Measurements from ENCODE around the gene GRIN3B. TPM values are rescaled to one million over a fixed set of nuclear protein-coding genes. Genes with fewer than 3 reads are reported as not detected.
A peak's percentile ranks its signal among the peaks of the same experiment; 100 is the strongest.

GRIN3B gene
- total and polyA plus RNA-seq, 2 of the 4 experiments (the other 2 are of a cell fraction): under 0.01 to 0.91 TPM

GRCh38 chr19:1017115-1017905 lies 17.1 kb downstream of the GRIN3B start:
- Histone ChIP-seq H2AFZ (replicated peaks; ENCODE audit: low read length, poor library complexity) (no peak overlapping the region), H3K27me3 (ENCODE audit: control insufficient read depth, insufficient read depth, low read length) (no peaks in the 10 kb centered on the region), H2BK5ac (ENCODE audit: low read depth, low read length, poor library complexity, severe bottlenecking) (peak overlapping the region; percentile 53), H4K8ac (ENCODE audit: low read depth in 2 of 2, low read length in 2 of 2) (no peak overlapping the region), H4K20me1 (ENCODE audit: insufficient read depth, low read length) (peaks cover 82% of the 10 kb centered on the region), H3K23ac (ENCODE audit: low read depth, low read length) (peak overlapping the region; percentile 13; the same call in 1 of the 2 replicates), H4K5ac (ENCODE audit: low read depth, low read length) (no peak overlapping the region), H2BK120ac (ENCODE audit: low read depth, low read length) (no peak overlapping the region), H3K14ac (replicated peaks; ENCODE audit: low read depth, low read length) (0 out of 2 replicates have a peak overlapping the region, but pooled peaks have one; percentile 9), H3K9me3 (ENCODE audit: control insufficient read depth, insufficient read depth, low read length) (no peaks in the 10 kb centered on the region), H3K36me3 (ENCODE audit: control insufficient read depth, insufficient read depth, low read length) (peaks cover 15% of the 10 kb centered on the region), H3K4me2 (ENCODE audit: low read depth, low read length) (peak overlapping the region; percentile 4), H2AK9ac (replicated peaks; ENCODE audit: low read depth, low read length, poor library complexity) (peak overlapping the region; percentile 66), H3K18ac (ENCODE audit: low read depth, low read length) (no peak overlapping the region), H3K4me3 (ENCODE audit: insufficient read depth, low read depth, low read length) (no peak overlapping the region), H2AK5ac (ENCODE audit: low read depth, low read length) (peak overlapping the region; percentile 3; the same call in 1 of the 2 replicates), H3K9me1 (ENCODE audit: insufficient read depth, low read length) (peaks cover 9% of the 10 kb centered on the region; the same call in 1 of the 2 replicates), H3K27ac (ENCODE audit: insufficient read depth, low read length) (peak overlapping the region; percentile 12; the same call in 1 of the 2 replicates), H3K79me1 (ENCODE audit: low read depth in 1 of 2, low read length in 2 of 2) (peaks cover 0 to 66% of the 10 kb centered on the region in 2 experiments; a peak in 2 of 4 replicates), H3K9ac (ENCODE audit: low read depth, low read length) (0 out of 2 replicates have a peak overlapping the region, but pooled peaks have one; percentile 4), H3K4ac (ENCODE audit: low read depth, low read length) (peak overlapping the region; percentile 32; the same call in 1 of the 2 replicates), H2BK15ac (ENCODE audit: low read depth, low read length) (no peak overlapping the region), H4K91ac (ENCODE audit: insufficient read depth, low read depth, low read length) (no peak overlapping the region), H3K56ac (ENCODE audit: extremely low read depth, insufficient read depth, low read length) (no peak overlapping the region), H3K4me1 (ENCODE audit: control insufficient read depth, insufficient read depth, low read length) (peaks cover 33% of the 10 kb centered on the region), H2BK20ac (ENCODE audit: low read depth, low read length) (no peak overlapping the region)
- in situ Hi-C loops (cut with MboI; ENCODE audit: low sequenced_read_pairs): no loop called here
- ChIA-PET CTCF (no interaction called here), POLR2A (ENCODE audit: unreplicated experiment) (no interaction called here)
- no peak for TF ChIP-seq FOS (IDR thresholded peaks at IDR 0.05; ENCODE audit: low read depth, low read length)
- TF ChIP-seq ELK1 (IDR thresholded peaks at IDR 0.05; ENCODE audit: borderline replicate concordance, low read depth, low read length): no peak
- TF ChIP-seq USF2 (IDR thresholded peaks at IDR 0.05; ENCODE audit: low read depth, low read length): no peak
- no peak for TF ChIP-seq SMC3 (IDR thresholded peaks at IDR 0.05; ENCODE audit: low read depth, low read length)
- TF ChIP-seq, protein P1, sequence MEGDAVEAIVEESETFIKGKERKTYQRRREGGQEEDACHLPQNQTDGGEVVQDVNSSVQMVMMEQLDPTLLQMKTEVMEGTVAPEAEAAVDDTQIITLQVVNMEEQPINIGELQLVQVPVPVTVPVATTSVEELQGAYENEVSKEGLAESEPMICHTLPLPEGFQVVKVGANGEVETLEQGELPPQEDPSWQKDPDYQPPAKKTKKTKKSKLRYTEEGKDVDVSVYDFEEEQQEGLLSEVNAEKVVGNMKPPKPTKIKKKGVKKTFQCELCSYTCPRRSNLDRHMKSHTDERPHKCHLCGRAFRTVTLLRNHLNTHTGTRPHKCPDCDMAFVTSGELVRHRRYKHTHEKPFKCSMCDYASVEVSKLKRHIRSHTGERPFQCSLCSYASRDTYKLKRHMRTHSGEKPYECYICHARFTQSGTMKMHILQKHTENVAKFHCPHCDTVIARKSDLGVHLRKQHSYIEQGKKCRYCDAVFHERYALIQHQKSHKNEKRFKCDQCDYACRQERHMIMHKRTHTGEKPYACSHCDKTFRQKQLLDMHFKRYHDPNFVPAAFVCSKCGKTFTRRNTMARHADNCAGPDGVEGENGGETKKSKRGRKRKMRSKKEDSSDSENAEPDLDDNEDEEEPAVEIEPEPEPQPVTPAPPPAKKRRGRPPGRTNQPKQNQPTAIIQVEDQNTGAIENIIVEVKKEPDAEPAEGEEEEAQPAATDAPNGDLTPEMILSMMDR (conservative IDR thresholded peaks at IDR 0.05; ENCODE audit: low read depth, low read length): no peak
- no peak for DNase-seq
- intact Hi-C loops (cut with micrococcal nuclease): no loop called here
- WGBS, 2 experiments (ENCODE audit: extremely low coverage in 2 of 2, insufficient read length in 1 of 2): 63% methylated on average over 12 of the region's 24 CpGs; no CpG with 5 or more reads in 1 of the 2 experiments
- no TSS peak for BruUV-seq (replicated peaks)
- dilution Hi-C loops (cut with HindIII; ENCODE audit: low sequenced_read_pairs, unreplicated experiment): no loop called here
- ATAC-seq (ENCODE audit: low read depth): no peak

Data from IMR-90 (cell line).